Lower lobe of right lung (tissue), 2 donors: Measurements from ENCODE around the gene HSF4. TPM values are rescaled to one million over a fixed set of nuclear protein-coding genes. Genes with fewer than 3 reads are reported as not detected.

ENCODE experiments used
- ATAC-seq, 2 donors: fragments of 200-7000 bp; cut with Tn5 transposase; one replicate each; pipeline ENCODE4 v1.9.1; 2020 to 2022; ENCODE audit warnings: mild to moderate bottlenecking in 2 of 2, moderate library complexity in 2 of 2
- DNase-seq: peaks from one replicate; pipeline ENCODE4 v3.0.0-alpha.2; 2020
- H3K27ac ChIP-seq: fragments of 200-600 bp; one replicate; pipeline ENCODE4 v1.8.0; 2022
- H3K27me3 ChIP-seq: fragments of 200-600 bp; one replicate; pipeline ENCODE4 v1.8.0; 2022; ENCODE audit warnings: low read depth
- H3K36me3 ChIP-seq: fragments of 200-600 bp; one replicate; pipeline ENCODE4 v1.8.0; 2022; ENCODE audit warnings: mild to moderate bottlenecking
- H3K4me1 ChIP-seq: fragments of 200-600 bp; one replicate; pipeline ENCODE4 v1.8.0; 2022
- H3K4me3 ChIP-seq: fragments of 200-600 bp; one replicate; pipeline ENCODE4 v1.8.0; 2022; ENCODE audit warnings: mild to moderate bottlenecking
- H3K9me3 ChIP-seq: fragments of 200-600 bp; one replicate; pipeline ENCODE4 v1.8.0; 2022
- CTCF ChIP-seq: fragments of 200-600 bp; IDR thresholded peaks from one replicate; pipeline ENCODE4 v1.8.0; 2022; ENCODE audit warnings: antibody characterized with exemption, mild to moderate bottlenecking
- intact Hi-C: fragments of 100-400 bp; cut with DNase I; formaldehyde crosslinking; loops from one replicate; pipeline ENCODE4 v1.11.0; 2022
- total RNA-seq: library from RNA; stranded (reverse); fragmentation: NEBNext Ultra II Directional; extraction: Animal tissue kit (Norgen Biotek cat#: 25700); gene quantifications from one replicate; pipeline ENCODE4 v1.2.1, GENCODE V29; 2021
- donor health status: DM: no; HTN: yes; CAD: no; lungs with severe emphysema.

The HSF4 gene
- total RNA-seq, 1 donor from 2014 or later, result 76.3 TPM

- ATAC-seq (peak; percentile 54 to 69), DNase-seq (peak; percentile 70)
- intact Hi-C loops, result no loop called here
- Histone ChIP-seq H3K27ac (peak overlapping the region; percentile 71), H3K36me3 (peaks cover 81% of the 10 kb centered on the region), H3K27me3 (no peaks in the 10 kb centered on the region), H3K4me3 (no peak overlapping the region), H3K9me3 (no peaks in the 10 kb centered on the region), H3K4me1 (peaks cover 24% of the 10 kb centered on the region)
- peak; percentile 63 for TF ChIP-seq CTCF
These were observed 33.7 kb downstream of the HSF4 start for GRCh38 chr16:67198238-67198734.

GRCh38 chr16:67199011-67199807 lies 34.7 kb downstream of the HSF4 start, which contains the start of gene ELMO3:
Gene ELMO3, plus strand, starts transcription at chr16:67199131. Its CDS starts 196 bp downstream, at chr16:67199327.
- peak; percentile 42 for TF ChIP-seq CTCF
- ATAC-seq (peak; percentile 87 to 92), DNase-seq (peak; percentile 77)
- no peaks in the 10 kb centered on the region for H3K27me3 ChIP-seq
- intact Hi-C loops, result no loop called here
- peaks cover 81% of the 10 kb centered on the region for H3K36me3 ChIP-seq
- peak within 1 kb of the TSS; percentile 58 for H3K4me3 ChIP-seq
- H3K4me1 ChIP-seq, result peaks cover 15% of the 10 kb centered on the region
- no peaks in the 10 kb centered on the region for H3K9me3 ChIP-seq
- H3K27ac ChIP-seq, result peak within 1 kb of the TSS; percentile 71

- intact Hi-C loops, result no loop called here
- TF ChIP-seq CTCF, result no peak
- H3K36me3 ChIP-seq, result peaks cover 76% of the 10 kb centered on the region
- H3K4me1 ChIP-seq, result peaks cover 13% of the 10 kb centered on the region
- no peak overlapping the region for H3K27ac ChIP-seq
- no peaks in the 10 kb centered on the region for H3K27me3 ChIP-seq
- H3K9me3 ChIP-seq, result no peaks in the 10 kb centered on the region
- H3K4me3 ChIP-seq, result peak overlapping the region; percentile 58
- ATAC-seq (peak; percentile 37 to 47), DNase-seq (no peak)
These were observed 35.3 kb downstream of the HSF4 start for GRCh38 chr16:67199808-67200198.

- intact Hi-C loops, result no loop called here
- no peak overlapping the region for H3K4me3 ChIP-seq
- H3K9me3 ChIP-seq, result no peaks in the 10 kb centered on the region
These were observed 35.9 kb downstream of the HSF4 start for GRCh38 chr16:67200491-67200890.

More at GRCh38 chr16:67200491-67200890, 35.9 kb downstream of the HSF4 start:
- H3K27me3 ChIP-seq, result no peaks in the 10 kb centered on the region
- TF ChIP-seq CTCF, result no peak
- ATAC-seq, result no peak
- H3K4me1 ChIP-seq, result peaks cover 13% of the 10 kb centered on the region
- no peak overlapping the region for H3K27ac ChIP-seq
- no peak for DNase-seq
- peaks cover 69% of the 10 kb centered on the region for H3K36me3 ChIP-seq
